Gastroesophageal sphincter (tissue), 4 donors: Measurements from ENCODE around the gene LMNB1. TPM values are rescaled to one million over a fixed set of nuclear protein-coding genes. Genes with fewer than 3 reads are reported as not detected.

ENCODE experiments used
- ATAC-seq: fragments of 150-250 bp; one replicate; pipeline ENCODE4 v1.9.1; 2016; ENCODE audit warnings: mild to moderate bottlenecking, moderate library complexity
- H3K27ac ChIP-seq, 4 donors: fragments of 200-600 bp; sonication (generic) in 3 of 4; 1 replicate in 3 of 4; 2 replicates in 1 of 4; pipeline ENCODE4 v1.5.1; 2016 to 2019
- H3K27me3 ChIP-seq: fragments of 200-600 bp; sonication (generic); one replicate; pipeline ENCODE4 v1.5.1; 2019
- H3K36me3 ChIP-seq, 2 donors: fragments of 200-600 bp; sonication (generic); one replicate each; pipeline ENCODE4 v1.5.1; 2019; ENCODE audit warnings: control low read depth in 1 of 2
- H3K4me1 ChIP-seq, 3 donors: fragments of 200-600 bp; sonication (generic); 1 replicate in 2 of 3; 2 replicates in 1 of 3; pipeline ENCODE4 v1.5.1; 2016 to 2019; ENCODE audit warnings: control low read depth in 2 of 3
- H3K4me3 ChIP-seq, 2 donors: fragments of 200-600 bp; sonication (generic); one replicate each; pipeline ENCODE4 v1.5.1; 2019; ENCODE audit warnings: mild to moderate bottlenecking in 1 of 2, moderate library complexity in 1 of 2
- H3K9me3 ChIP-seq, 3 donors: fragments of 200-600 bp; sonication (generic); one replicate each; pipeline ENCODE4 v1.5.1; 2017 to 2019; ENCODE audit warnings: control low read depth in 2 of 3
- EP300 ChIP-seq: sonication (generic); formaldehyde crosslinking; IDR thresholded peaks from one replicate; pipeline ENCODE4 v1.6.1; 2017; ENCODE audit warnings: antibody characterized with exemption, mild to moderate bottlenecking
- POLR2A ChIP-seq, 2 donors: fragments of 450-650 bp; IDR thresholded peaks; one replicate each; pipeline ENCODE4 v1.6.1; 2017; ENCODE audit warnings: antibody characterized with exemption in 2 of 2, mild to moderate bottlenecking in 2 of 2, moderate library complexity in 1 of 2
- POLR2AphosphoS5 ChIP-seq: sonication (generic); formaldehyde crosslinking; IDR thresholded peaks from one replicate; pipeline ENCODE4 v1.6.1; 2017; ENCODE audit warnings: antibody characterized with exemption
- WGBS, 2 donors: methylation state at CpG; one replicate each; pipeline ENCODE4 v1.1.5; 2018; ENCODE audit warnings: low coverage in 1 of 2; 5-methylcytosine and 5-hydroxymethylcytosine counted together
- total RNA-seq, 4 donors: library from RNA; depleted of rRNA; stranded (reverse); fragments of >200 nt; gene quantifications; one replicate each; pipeline ENCODE4 v1.1.0, GENCODE V29; 2016
- TF ChIP-seq, protein P1 (sequence below), 4 experiments: fragments of 200-600 bp in 2 of 4; fragments of 450-650 bp in 2 of 4; sonication (generic) in 1 of 4; IDR thresholded peaks; one replicate each; pipeline ENCODE4 v1.5.1; 2017 to 2019; ENCODE audit warnings: antibody characterized with exemption in 4 of 4, mild to moderate bottlenecking in 2 of 4, moderate library complexity in 2 of 4

LMNB1 gene
- total RNA-seq, 4 donors from 2014 or later: 3.2 to 14.3 (median 6.6) TPM

DNA sequence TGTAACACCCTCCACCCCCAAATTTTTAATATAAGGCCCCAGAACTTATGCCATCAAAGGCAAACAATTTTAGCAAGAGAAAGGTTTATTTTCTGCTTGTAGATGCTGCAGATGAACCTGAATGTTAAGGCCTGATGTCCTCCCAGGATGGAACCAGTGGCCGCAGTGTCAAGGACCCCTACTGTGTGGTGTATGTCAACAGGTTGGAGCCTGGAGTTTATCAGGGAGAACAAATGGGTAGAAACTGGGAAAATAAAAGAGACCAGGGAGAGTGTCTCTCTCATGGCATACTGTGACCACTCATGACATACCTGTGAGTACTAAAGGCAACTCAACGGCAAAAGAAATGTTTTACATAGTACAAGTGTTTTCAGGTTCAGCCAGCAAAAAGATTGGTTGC, 34.5 kb upstream of the LMNB1 start:
- Histone ChIP-seq H3K27ac (no peak overlapping the region), H3K9me3 (no peaks in the 10 kb centered on the region), H3K36me3 (no peaks in the 10 kb centered on the region), H3K27me3 (peaks cover 7% of the 10 kb centered on the region), H3K4me1 (no peaks in the 10 kb centered on the region), H3K4me3 (no peak overlapping the region)
- TF ChIP-seq POLR2AphosphoS5: no peak
- no peak for TF ChIP-seq EP300
- TF ChIP-seq, protein P1, sequence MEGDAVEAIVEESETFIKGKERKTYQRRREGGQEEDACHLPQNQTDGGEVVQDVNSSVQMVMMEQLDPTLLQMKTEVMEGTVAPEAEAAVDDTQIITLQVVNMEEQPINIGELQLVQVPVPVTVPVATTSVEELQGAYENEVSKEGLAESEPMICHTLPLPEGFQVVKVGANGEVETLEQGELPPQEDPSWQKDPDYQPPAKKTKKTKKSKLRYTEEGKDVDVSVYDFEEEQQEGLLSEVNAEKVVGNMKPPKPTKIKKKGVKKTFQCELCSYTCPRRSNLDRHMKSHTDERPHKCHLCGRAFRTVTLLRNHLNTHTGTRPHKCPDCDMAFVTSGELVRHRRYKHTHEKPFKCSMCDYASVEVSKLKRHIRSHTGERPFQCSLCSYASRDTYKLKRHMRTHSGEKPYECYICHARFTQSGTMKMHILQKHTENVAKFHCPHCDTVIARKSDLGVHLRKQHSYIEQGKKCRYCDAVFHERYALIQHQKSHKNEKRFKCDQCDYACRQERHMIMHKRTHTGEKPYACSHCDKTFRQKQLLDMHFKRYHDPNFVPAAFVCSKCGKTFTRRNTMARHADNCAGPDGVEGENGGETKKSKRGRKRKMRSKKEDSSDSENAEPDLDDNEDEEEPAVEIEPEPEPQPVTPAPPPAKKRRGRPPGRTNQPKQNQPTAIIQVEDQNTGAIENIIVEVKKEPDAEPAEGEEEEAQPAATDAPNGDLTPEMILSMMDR (IDR thresholded peaks at IDR 0.05): no peak
- TF ChIP-seq POLR2A (IDR thresholded peaks at IDR 0.05): no peak
- WGBS, 2 donors: 57 to 80% methylated on average over 1 to 2 of the region's 2 CpGs
- ATAC-seq: no peak

DNA sequence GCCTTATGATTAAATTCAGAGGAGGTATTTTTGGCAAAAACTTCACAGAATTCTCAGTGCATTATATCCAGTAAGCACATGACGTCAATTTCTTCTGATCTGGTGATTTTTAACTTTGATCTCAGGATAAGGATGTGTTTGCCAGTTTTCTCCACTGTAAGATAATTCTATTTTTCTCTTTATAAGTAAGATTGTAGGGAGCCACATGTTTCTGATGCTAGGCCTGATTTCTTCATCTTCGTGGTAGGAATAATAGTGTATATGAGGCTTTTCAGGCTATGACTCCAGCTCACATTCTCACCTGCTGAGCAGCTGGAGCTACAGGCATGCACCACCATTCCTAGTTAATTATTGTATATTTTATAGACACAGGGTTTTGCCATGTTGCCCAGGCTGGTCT, 32.1 kb upstream of the LMNB1 start:
- no peak for ATAC-seq
- Histone ChIP-seq H3K27me3 (no peaks in the 10 kb centered on the region), H3K27ac (no peak overlapping the region), H3K4me3 (no peak overlapping the region), H3K4me1 (no peaks in the 10 kb centered on the region), H3K9me3 (no peaks in the 10 kb centered on the region), H3K36me3 (no peaks in the 10 kb centered on the region)
- 73 to 82% methylated on average over 1 to 2 of the region's 2 CpGs for WGBS, 2 donors
- TF ChIP-seq POLR2A (IDR thresholded peaks at IDR 0.05) (no peak), EP300 (no peak), POLR2AphosphoS5 (no peak)
- TF ChIP-seq, protein P1 (IDR thresholded peaks at IDR 0.05): no peak

DNA sequence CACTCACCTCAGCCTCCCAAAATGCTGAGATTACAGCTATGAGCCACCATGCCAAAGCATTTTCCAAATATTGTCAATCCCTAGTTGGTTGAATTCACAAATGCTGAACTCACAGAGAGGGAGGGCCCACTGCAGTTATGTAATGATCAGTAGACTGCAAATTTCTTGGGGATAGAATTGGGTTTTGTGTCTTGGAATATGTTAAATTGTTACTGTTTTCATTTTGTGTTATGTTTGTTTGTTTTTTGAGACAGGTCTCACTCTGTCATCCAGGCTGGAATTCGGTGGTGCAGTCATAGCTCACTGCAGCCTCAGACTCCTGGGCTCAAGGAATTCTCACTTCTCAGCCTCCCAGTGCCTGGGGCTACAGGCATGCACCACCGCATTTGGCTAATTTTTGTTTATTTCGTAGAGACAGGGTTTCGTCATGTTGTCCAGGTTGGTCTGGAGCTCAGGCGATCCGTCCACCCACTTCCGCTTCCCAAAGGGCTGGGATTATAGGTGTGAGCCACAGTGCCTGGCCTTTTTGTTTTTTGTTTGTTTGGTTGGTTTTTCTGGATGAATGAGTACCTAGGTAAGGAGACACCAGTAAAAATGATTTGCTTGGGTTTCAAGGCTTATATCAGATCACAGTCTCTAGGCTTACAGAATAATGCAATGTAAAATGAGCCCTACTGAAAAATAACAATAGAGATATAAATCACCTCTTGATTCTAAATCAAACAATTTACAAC, 31.5 kb upstream of the LMNB1 start:
- TF ChIP-seq, protein P1 (IDR thresholded peaks at IDR 0.05): no peak
- TF ChIP-seq POLR2A (IDR thresholded peaks at IDR 0.05): no peak
- Histone ChIP-seq H3K4me1 (no peaks in the 10 kb centered on the region), H3K4me3 (no peak overlapping the region), H3K36me3 (no peaks in the 10 kb centered on the region), H3K9me3 (no peaks in the 10 kb centered on the region), H3K27ac (no peak overlapping the region), H3K27me3 (no peaks in the 10 kb centered on the region)
- ATAC-seq: no peak
- WGBS, 2 donors: 72 to 97% methylated on average over 4 to 7 of the region's 7 CpGs

DNA sequence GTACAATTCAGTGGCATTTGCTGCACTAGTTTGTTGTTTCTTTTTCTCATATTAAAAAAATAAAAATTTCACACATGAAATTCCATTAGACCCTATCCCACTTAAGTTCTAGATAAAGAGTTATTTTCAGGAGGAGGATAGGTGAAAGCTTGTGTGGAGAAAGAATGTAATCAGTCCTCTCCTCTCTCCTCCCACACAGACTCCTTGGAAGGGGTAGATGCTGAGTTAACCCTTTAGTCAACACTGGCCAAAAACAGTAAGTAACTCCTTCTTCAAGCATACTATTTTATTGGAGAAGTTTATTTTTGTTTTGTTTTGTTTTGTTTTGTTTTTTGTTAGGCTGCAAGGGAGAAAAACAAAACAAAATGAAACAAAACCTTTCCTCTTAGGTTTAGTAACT, 30.6 kb upstream of the LMNB1 start:
- no peak for ATAC-seq
- TF ChIP-seq POLR2A (IDR thresholded peaks at IDR 0.05): no peak
- TF ChIP-seq, protein P1 (IDR thresholded peaks at IDR 0.05): no peak
- no peak for TF ChIP-seq POLR2AphosphoS5
- no peak for TF ChIP-seq EP300
- Histone ChIP-seq H3K27ac (no peak overlapping the region), H3K9me3 (no peaks in the 10 kb centered on the region), H3K4me1 (no peaks in the 10 kb centered on the region), H3K4me3 (no peak overlapping the region), H3K27me3 (peaks cover 5% of the 10 kb centered on the region), H3K36me3 (no peaks in the 10 kb centered on the region)

DNA sequence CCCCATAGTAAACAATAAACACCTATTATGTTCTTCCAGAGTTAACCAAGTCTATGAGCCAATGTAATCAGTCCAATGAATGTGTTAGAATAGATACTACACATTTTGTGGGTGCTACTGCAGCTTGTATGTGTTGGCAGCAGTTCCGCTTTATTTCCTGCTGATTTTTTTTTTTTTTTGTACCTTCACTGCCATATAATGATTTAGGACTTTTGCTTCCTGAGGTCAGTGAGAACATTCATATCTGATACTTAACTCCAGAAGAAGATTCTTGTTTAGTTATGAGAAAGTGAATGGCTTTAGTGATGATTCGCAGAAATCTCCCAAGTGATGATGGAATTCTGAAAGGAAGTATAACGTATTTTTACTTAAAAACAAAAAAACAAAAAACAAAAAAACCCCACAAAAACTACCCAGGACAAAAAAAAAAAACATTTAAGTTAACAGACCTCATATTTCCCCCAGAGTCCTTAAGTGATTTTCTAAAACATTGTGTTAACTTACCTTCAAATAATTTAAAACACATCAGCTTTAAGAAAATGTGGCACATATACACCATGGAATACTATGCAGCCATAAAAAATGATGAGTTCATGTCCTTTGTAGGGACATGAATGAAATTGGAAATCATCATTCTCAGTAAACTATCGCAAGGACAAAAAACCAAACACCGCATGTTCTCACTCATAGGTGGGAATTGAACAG, 24.7 kb upstream of the LMNB1 start:
- Histone ChIP-seq H3K36me3 (no peaks in the 10 kb centered on the region), H3K4me1 (no peaks in the 10 kb centered on the region), H3K27ac (no peak overlapping the region), H3K9me3 (no peaks in the 10 kb centered on the region), H3K27me3 (peaks cover 5% of the 10 kb centered on the region), H3K4me3 (no peak overlapping the region)
- ATAC-seq: no peak
- WGBS, 2 donors: 63 to 82% methylated on average over 3 of the region's 5 CpGs
- TF ChIP-seq, protein P1 (IDR thresholded peaks at IDR 0.05): no peak
